ENCODE results near the gene SORD.
"Not testable (repeated sequence)": the region's sequence is repeated elsewhere in the genome, so short reads cannot be mapped to it uniquely, and the experiment has no call there.

DNA sequence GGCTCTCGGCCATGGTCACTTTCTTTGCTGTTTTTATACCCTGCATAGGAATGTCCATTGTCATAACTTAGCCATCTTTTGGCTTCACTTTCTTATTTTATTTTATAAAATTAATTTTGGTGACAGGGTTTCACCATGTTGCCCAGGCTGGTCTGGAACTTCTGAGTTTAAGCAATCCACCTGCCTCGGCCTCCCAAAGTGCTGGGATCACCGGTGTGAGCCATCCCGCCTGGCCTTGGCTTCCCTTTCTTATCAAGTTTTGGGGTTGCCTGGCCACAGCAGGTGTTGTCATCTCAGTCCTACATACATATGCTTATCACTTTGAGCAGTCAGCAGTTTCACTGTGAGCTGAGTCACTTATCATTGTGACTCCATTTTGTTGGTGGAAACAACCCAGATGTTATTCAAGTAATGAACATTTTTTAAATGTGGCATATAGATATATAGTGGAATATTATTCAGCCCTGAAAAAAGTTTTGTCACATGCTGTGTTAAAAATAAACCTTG lies 8.6 kb downstream of the SORD start:
- TF ChIP-seq NR2C2 (CRISPR knock-in tag; IDR thresholded peaks at IDR 0.05); NR2C2 (tag; IDR thresholded peaks at IDR 0.05); CHD1 (IDR thresholded peaks at IDR 0.05; ENCODE audit: low read length); SPI1 (IDR thresholded peaks at IDR 0.05; ENCODE audit: borderline replicate concordance, low read depth, low read length); ZNF12 (CRISPR knock-in tag; IDR thresholded peaks at IDR 0.05); HBP1 (CRISPR knock-in tag; IDR thresholded peaks at IDR 0.05); CEBPB (tag; IDR thresholded peaks at IDR 0.05); KDM4B (IDR thresholded peaks at IDR 0.05; ENCODE audit: borderline replicate concordance in 2 of 2, low read depth in 1 of 2); CTCF (IDR thresholded peaks at IDR 0.05 in 2 of 3, conservative IDR thresholded peaks at IDR 0.05 in 1 of 3; ENCODE audit: insufficient read depth in 2 of 3, low read depth in 1 of 3, low read length in 3 of 3); TCF7 (IDR thresholded peaks at IDR 0.05; ENCODE audit: borderline replicate concordance); NFIC (IDR thresholded peaks at IDR 0.05): not testable (repeated sequence)
- TF ChIP-seq, protein P1, sequence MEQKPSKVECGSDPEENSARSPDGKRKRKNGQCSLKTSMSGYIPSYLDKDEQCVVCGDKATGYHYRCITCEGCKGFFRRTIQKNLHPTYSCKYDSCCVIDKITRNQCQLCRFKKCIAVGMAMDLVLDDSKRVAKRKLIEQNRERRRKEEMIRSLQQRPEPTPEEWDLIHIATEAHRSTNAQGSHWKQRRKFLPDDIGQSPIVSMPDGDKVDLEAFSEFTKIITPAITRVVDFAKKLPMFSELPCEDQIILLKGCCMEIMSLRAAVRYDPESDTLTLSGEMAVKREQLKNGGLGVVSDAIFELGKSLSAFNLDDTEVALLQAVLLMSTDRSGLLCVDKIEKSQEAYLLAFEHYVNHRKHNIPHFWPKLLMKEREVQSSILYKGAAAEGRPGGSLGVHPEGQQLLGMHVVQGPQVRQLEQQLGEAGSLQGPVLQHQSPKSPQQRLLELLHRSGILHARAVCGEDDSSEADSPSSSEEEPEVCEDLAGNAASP (IDR thresholded peaks at IDR 0.05), result not testable (repeated sequence)

Data from K562 (cell line).